HG03439 (cell line): ENCODE results near the gene ERI2.
"Not testable (repeated sequence)": the region's sequence is repeated elsewhere in the genome, so short reads cannot be mapped to it uniquely, and the experiment has no call there.

Experiments
- ATAC-seq: cut with Tn5 transposase; IDR thresholded peaks from one replicate; pipeline ENCODE4 v1.9.1; 2021; ENCODE audit warnings: mild to moderate bottlenecking, moderate library complexity; ENCODE audit not compliant: unreplicated experiment

Gene ERI2

GRCh38 chr16:20766294-20766693 lies 40.0 kb downstream of the ERI2 start:
- no peak for ATAC-seq

DNA sequence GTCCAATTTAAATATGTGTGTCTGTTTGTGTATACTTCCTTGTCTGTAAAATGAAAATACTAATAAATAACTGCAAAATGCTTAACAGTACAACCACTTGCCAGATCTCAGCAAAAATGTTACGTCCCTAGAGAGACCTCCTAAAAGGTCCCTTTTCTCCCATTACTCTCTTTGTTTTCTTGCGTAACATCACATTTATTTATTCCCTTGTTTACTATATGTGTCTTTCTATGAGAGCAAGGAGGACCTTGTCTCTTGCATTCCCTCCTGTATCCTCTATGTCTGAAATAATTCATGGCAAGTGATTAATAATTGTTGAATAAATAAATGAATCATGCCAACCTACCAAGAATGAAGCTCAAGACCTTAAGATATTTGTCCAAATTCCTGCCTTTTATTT lies 40.5 kb downstream of the ERI2 start:
- no peak for ATAC-seq

- not testable (repeated sequence) for ATAC-seq
Measured at GRCh38 chr16:20764448-20764847, 41.8 kb downstream of the ERI2 start.

DNA sequence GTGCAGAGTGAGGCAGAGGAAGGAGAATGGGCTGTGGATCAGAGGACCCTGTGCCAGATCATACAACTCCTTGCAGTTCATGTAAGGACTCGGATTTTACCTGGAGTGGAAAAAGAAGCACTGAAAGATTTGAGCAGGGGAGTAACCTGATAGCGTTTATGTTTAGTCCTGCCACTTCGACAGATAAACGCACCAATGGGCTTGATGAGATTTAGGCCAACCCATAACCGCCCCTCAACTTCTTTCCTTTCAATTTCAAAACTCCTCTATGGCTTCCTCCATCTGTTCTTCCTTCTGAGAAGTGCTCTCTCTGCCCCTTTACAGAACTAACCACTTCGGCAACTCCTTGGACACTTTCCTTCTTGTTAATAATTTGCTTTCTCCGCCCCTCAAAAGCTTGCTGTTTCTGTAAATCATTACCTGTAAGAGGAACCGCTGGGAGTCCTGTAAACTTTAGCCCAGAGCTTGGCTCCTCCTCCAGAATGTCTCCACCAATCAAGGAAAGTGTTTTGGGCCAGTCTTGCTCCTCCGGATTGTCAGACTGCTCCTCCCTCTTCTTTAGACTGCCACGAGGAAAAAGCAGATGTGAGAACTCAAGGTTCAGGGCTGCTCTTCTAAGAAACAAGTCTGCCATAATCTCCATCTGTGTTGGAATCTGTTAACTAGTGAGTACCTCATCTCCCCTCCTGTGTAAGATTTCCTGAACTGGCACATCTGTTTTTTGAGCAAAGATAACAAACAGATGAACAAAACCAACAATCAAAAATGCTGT lies 42.6 kb downstream of the ERI2 start, which contains the start of gene ACSM3:
ACSM3 (plus strand) TSS at position 554 of the 772 bp plus-strand sequence. CDS start 6,021 bp downstream, outside the sequence.
- ATAC-seq = peak; percentile 100

DNA sequence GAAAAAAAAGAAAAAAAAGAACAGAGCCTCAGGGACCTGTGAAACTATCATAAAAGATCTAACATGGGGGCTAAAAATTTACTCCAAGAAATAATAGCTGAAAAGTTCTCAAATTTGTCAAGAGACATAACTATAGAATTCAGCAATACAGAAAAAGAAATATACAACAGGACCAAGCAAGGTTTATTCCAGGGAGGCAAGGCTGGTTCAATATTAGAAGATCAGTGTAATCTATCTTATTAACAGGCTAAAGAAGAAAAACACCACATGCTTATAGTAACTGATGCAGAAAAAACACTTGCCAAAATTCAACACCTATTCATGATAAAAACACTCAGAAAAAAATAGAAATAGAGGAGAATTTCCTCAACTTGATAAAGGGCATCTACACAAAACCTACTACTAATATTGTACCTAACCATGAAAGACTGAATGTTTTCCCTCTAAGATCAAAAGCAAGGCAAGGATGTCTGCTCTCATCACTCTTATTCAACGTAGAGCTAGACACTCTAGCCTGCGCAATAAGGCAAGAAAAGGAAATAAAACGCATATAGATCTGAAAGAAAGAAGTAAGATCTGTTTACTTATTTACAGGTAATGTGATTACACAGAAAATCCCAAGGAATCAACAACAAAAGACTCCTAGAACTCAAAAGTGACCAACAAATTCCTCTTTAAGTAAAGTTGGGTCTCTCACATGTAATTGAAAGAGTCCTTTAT lies 43.7 kb downstream of the ERI2 start:
- ATAC-seq = no peak

- no peak for ATAC-seq
Measured at GRCh38 chr16:20761175-20761574, 45.1 kb downstream of the ERI2 start.

DNA sequence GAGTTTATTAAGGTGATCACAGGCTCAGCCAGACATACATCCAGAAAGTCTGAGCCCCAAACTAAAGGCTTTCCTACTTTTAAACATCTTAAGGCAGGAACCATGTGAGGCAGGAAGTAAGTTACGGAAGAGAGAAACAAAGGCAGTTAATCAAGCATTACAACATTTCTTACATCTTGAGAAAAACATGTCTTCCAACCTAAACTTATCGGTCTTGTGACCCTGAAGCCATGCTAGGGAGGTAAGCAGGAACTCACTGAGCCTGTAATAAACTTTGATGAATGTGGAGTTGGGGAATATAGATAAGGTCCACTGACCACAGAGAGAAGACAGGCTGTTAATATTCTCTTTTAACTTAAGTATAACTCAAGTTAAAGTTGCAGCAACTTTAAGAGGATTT lies 45.9 kb downstream of the ERI2 start:
- ATAC-seq = no peak

GRCh38 chr16:20755799-20756198 lies 50.5 kb downstream of the ERI2 start:
- ATAC-seq = not testable (repeated sequence)

DNA sequence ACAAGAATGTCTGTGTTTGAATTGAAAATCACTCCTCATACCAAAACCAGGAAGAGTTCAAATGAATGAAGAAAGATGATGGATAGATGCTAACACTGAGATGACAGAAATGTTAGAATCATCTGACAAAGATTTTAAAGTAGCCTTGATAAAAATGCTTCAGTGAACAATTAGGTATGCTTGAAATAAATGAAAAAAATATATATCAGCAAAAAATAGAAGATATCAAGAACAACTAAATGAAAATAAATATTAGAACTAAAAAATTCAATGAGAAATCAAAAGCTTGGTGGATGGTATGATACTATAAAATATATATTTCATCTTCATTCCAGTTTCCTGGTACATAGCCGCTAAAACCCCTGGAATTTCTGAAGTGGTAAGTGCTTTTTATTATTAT lies 51.0 kb downstream of the ERI2 start:
- no peak for ATAC-seq

DNA sequence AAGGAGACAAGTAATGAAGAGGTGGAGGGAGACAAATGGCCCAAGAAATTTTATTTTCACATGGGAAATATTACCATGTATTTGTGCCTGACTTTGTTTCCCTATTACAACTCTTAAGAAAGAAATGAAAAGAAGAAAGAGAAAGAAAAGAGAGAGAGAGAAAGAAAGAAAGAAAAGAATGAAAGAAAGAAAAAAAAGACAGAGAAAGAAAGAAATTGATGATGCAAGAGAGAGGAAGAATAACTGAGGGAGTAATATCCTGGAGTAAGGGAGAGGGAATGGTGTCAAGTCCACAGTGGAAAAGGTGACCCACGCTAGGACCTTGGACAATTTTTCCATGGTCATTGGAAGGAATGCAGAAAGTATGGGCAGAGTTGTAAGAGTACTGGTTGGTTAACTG lies 52.5 kb downstream of the ERI2 start:
- ATAC-seq = no peak

DNA sequence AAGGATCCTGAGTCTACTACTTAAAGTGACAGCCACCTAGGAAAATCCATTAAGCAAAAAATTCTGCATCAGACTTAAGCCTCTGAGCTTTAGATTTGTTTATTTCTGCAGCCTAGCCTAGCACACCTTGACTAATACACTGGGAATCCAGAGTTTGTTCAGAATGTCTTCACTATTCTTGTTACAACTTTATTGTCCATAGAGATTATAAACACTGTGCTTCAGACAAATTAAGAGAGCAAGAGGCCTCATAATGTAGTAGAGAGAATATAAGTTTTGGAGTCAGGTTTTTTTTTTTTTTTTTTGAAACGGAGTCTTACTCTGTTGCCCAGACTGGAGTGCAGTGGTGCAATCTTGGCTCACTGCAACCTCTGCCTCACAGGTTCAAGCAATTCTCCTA lies 55.7 kb downstream of the ERI2 start:
- ATAC-seq = no peak

- no peak for ATAC-seq
Measured at GRCh38 chr16:20749474-20749873, 56.8 kb downstream of the ERI2 start.

DNA sequence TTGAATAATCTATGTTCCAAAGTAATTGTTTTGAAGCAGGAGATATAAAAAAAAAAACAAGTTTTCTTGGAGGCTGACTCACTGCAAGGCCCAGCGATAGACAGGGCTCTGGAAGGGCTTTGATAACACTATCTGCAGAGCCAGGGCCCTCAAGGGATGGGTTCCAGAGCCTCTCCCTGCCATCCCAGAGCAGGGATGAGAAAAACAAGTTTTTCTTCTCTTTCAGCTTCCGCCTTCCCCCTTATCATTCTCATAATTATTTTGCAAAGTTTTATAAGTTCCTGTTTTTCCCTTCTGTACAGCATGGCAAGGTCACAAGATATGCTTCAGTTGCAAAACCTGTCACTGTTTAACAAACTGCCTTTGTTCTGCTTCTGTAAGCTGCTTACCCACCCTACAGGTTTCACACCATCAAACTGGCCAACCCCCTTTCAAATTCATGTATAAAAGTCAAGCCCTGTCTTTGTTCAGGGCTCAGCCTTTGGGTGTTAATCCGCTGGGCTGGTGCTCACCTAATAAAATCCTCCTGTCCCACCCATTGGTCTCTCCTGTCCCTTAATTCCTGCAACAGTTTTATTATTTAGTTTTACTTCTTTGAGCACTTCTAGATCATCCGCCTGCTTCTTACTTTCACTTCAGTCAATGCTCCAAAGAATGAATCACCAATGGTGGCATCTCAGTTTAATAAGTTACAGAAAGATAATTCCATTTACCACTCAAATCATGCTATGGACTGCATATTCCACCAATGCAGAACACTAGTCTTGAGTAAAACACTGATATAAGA lies 59.0 kb downstream of the ERI2 start:
- no peak for ATAC-seq

GRCh38 chr16:20746461-20746860 lies 59.8 kb downstream of the ERI2 start:
- ATAC-seq = no peak
